Gastrocnemius medialis (tissue), 4 donors: ENCODE data around the gene UBIAD1. TPM values are rescaled to one million over a fixed set of nuclear protein-coding genes. Genes with fewer than 3 reads are reported as not detected.

Experiments
- ATAC-seq, 2 donors: fragments of 150-250 bp; one replicate each; pipeline ENCODE4 v1.9.1; 2016
- DNase-seq, 2 donors: peaks; one replicate each; pipeline ENCODE4 v3.0.0-alpha.2; 2019
- H3K27ac ChIP-seq, 4 donors: fragments of 200-600 bp; sonication (generic); 1 replicate in 1 of 4; 2 replicates in 3 of 4; pipeline ENCODE4 v1.5.1; 2016 to 2018; ENCODE audit warnings: mild to moderate bottlenecking in 2 of 4, moderate library complexity in 1 of 4
- H3K27me3 ChIP-seq, 3 donors: fragments of 200-600 bp; sonication (generic) in 2 of 3; 1 replicate in 1 of 3; 2 replicates in 2 of 3; pipeline versions ENCODE4 v1.5.1 to v1.6.0; 2016 to 2019; ENCODE audit warnings: mild to moderate bottlenecking in 1 of 3, moderate library complexity in 1 of 3
- H3K36me3 ChIP-seq, 2 donors: fragments of 200-600 bp; sonication (generic) in 1 of 2; one replicate each; pipeline ENCODE4 v1.5.1; 2017 to 2018
- H3K4me1 ChIP-seq, 2 donors: fragments of 200-600 bp; sonication (generic) in 1 of 2; one replicate each; pipeline ENCODE4 v1.5.1; 2016 to 2017; ENCODE audit warnings: mild to moderate bottlenecking in 2 of 2
- H3K4me3 ChIP-seq, 4 donors: fragments of 200-600 bp; sonication (generic) in 3 of 4; 1 replicate in 1 of 4; 2 replicates in 3 of 4; pipeline ENCODE4 v1.5.1; 2016 to 2019; ENCODE audit warnings: mild to moderate bottlenecking in 2 of 4
- H3K9me3 ChIP-seq, 3 donors: fragments of 200-600 bp; sonication (generic) in 2 of 3; 1 replicate in 1 of 3; 2 replicates in 2 of 3; pipeline ENCODE4 v1.5.1; 2016 to 2019
- POLR2A ChIP-seq, 2 donors: fragments of 450-650 bp; IDR thresholded peaks; one replicate each; pipeline ENCODE4 v1.6.1; 2017; ENCODE audit warnings: antibody characterized with exemption in 2 of 2, mild to moderate bottlenecking in 2 of 2, moderate library complexity in 2 of 2
- in situ Hi-C, 4 donors: fragments of 200-750 bp; cut with MboI; loops; one replicate each; pipeline versions ENCODE4 v1.15.0 to v1.8.0; 2017; ENCODE audit warnings: low sequenced_read_pairs in 4 of 4
- intact Hi-C: fragments of 100-400 bp; cut with DNase I; formaldehyde crosslinking; loops from one replicate; pipeline ENCODE4 v1.15.1; 2023; ENCODE audit warnings: low total_unique reads
- total RNA-seq, 4 donors: library from RNA; depleted of rRNA; stranded (reverse); fragments of >200 nt; gene quantifications; one replicate each; pipeline versions ENCODE4 v1.1.0 to v1.2.3, GENCODE V29; 2016
- TF ChIP-seq, protein P1 (sequence below), 5 experiments: fragments of 450-650 bp in 3 of 5; fragments of 200-600 bp in 2 of 5; sonication (generic) in 2 of 5; IDR thresholded peaks in 4 of 5; conservative IDR thresholded peaks in 1 of 5; 1 replicate in 4 of 5; 2 replicates in 1 of 5; pipeline ENCODE4 v1.5.1; 2016 to 2019; ENCODE audit warnings: antibody characterized with exemption in 5 of 5, mild to moderate bottlenecking in 3 of 5, moderate library complexity in 3 of 5

Gene UBIAD1
- total RNA-seq, 4 donors from 2014 or later, result 15.1 to 24.5 (median 20.2) TPM

DNA sequence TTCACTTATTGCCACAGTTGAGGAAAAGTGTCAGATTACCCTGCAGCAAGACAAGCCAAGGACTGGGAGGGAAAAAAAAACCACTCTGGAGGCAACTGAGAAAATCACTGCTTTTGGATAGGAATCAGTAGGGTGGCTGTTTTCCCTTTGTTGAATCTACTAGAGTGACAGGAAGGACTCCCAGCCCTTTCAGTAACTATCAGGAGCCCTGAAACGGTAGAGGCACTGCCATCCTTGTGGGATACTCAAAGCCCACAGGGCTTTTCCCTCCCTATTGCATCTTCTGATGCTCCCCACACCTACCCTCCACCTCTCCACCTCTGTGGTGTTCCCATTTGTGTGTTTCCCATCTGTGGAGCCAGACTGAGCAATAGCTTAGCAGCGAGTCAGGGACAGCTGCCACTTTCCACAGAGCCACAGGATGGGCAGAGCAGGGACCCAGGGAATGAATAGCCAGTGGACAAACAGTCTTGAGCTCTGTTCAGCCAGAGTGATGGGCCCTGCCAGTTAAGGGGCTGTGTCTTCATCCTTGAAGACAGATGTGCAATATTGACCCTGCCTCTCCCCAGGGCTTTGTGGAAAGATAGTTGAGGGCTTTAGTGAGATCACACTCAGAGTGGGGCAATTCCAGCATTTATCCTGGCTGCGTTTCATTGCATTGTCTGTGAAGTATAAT, 13.9 kb downstream of the UBIAD1 start:
- intact Hi-C loops, result no loop called here
- in situ Hi-C loops, result no loop called here
- no peak overlapping the region for H3K27ac ChIP-seq
- no peak for ATAC-seq
- peaks cover 27 to 39% of the 10 kb centered on the region in 2 donors for H3K4me1 ChIP-seq
- no peaks in the 10 kb centered on the region for H3K36me3 ChIP-seq
- H3K4me3 ChIP-seq, result no peak overlapping the region
- no peaks in the 10 kb centered on the region for H3K9me3 ChIP-seq
- H3K27me3 ChIP-seq, result no peaks in the 10 kb centered on the region
- TF ChIP-seq, protein P1, sequence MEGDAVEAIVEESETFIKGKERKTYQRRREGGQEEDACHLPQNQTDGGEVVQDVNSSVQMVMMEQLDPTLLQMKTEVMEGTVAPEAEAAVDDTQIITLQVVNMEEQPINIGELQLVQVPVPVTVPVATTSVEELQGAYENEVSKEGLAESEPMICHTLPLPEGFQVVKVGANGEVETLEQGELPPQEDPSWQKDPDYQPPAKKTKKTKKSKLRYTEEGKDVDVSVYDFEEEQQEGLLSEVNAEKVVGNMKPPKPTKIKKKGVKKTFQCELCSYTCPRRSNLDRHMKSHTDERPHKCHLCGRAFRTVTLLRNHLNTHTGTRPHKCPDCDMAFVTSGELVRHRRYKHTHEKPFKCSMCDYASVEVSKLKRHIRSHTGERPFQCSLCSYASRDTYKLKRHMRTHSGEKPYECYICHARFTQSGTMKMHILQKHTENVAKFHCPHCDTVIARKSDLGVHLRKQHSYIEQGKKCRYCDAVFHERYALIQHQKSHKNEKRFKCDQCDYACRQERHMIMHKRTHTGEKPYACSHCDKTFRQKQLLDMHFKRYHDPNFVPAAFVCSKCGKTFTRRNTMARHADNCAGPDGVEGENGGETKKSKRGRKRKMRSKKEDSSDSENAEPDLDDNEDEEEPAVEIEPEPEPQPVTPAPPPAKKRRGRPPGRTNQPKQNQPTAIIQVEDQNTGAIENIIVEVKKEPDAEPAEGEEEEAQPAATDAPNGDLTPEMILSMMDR (IDR thresholded peaks at IDR 0.05 in 4 of 5, conservative IDR thresholded peaks at IDR 0.05 in 1 of 5), result no peak
- TF ChIP-seq POLR2A (IDR thresholded peaks at IDR 0.05), result no peak
- DNase-seq, result no peak

DNA sequence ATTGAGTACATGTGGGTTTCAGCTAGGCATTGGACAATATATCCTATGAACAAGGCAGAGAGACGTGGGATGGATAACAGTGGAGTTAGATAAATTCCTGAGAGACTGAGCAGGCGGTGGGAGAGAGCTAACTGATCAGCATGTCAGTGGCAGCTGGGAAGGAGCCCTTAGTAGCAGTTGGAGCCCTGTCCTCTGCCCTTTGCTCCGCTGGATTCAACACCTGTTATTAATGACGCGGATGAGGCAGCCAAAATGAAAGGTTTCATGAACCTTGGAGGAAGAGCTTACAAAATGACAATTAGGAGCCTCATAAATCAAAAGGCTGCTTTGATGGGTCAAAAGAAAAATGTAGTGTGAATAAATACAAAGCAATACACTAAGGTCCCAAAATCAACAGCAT, 16.1 kb downstream of the UBIAD1 start:
- Histone ChIP-seq H3K4me3 (no peak overlapping the region), H3K27me3 (no peaks in the 10 kb centered on the region), H3K9me3 (no peaks in the 10 kb centered on the region), H3K27ac (no peak overlapping the region), H3K4me1 (peaks cover 33 to 45% of the 10 kb centered on the region in 2 donors), H3K36me3 (no peaks in the 10 kb centered on the region)
- in situ Hi-C loops, result no loop called here
- no peak for TF ChIP-seq POLR2A (IDR thresholded peaks at IDR 0.05)
- TF ChIP-seq, protein P1 (IDR thresholded peaks at IDR 0.05 in 4 of 5, conservative IDR thresholded peaks at IDR 0.05 in 1 of 5), result no peak
- intact Hi-C loops, result no loop called here
- DNase-seq (no peak), ATAC-seq (no peak)

DNA sequence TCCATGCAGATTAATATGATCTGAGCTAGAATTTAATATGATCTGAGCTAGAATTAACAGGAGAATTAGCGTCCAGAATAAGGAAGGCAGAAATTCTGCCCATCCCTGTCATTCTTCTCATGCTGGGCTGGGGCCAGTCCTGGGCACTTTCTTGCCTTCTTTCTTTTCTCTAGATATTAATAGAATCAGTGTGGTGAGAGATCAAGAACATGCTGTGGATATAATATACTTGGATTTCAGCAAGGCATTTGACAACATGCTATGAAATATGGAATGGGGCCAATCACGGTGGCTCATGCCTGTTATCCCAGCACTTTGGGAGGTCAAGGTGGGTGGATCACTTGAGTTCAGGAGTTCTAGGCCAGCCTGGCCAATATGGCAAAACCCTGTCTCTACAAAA, 18.1 kb downstream of the UBIAD1 start:
- Histone ChIP-seq H3K36me3 (peaks cover 0 to 15% of the 10 kb centered on the region in 2 donors), H3K9me3 (no peaks in the 10 kb centered on the region), H3K27ac (peak overlapping the region; percentile 15 to 52 (median 46)), H3K27me3 (no peaks in the 10 kb centered on the region), H3K4me3 (no peak overlapping the region), H3K4me1 (peaks cover 33 to 42% of the 10 kb centered on the region in 2 donors)
- in situ Hi-C loops, result no loop called here
- TF ChIP-seq, protein P1 (IDR thresholded peaks at IDR 0.05 in 4 of 5, conservative IDR thresholded peaks at IDR 0.05 in 1 of 5), result no peak
- no peak for TF ChIP-seq POLR2A (IDR thresholded peaks at IDR 0.05)
- DNase-seq (peak; percentile 10 to 21), ATAC-seq (peak; percentile 80 to 84)
- intact Hi-C loops, result loop anchor here (5.0 kb wide), 1 partner anchor 46 kb away; no protein-coding TSS in a partner anchor

DNA sequence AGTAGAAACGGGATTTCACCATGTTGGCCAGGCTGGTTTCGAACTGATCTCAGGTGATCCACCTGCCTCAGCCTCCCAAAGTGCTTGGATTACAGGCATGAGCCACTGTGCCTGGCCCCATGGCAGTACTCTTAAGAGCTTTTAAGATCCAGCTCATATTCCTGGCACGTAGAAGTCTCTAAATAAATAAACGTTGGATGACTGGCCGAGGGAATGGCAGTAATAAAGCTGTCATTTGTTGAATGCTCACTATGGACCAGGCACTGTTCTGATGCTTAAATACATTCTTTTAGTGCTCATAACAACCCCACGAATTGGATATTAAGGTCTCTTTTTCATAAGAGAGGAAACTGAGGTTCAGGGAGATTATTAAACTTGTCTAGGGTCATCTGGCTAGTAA, 20.9 kb downstream of the UBIAD1 start:
- in situ Hi-C loops, result no loop called here
- H3K9me3 ChIP-seq, result no peaks in the 10 kb centered on the region
- intact Hi-C loops, result loop anchor here (5.0 kb wide), 1 partner anchor 43 kb away; no protein-coding TSS in a partner anchor
- H3K4me3 ChIP-seq, result no peak overlapping the region
- peaks cover 0 to 16% of the 10 kb centered on the region in 2 donors for H3K36me3 ChIP-seq
- no peaks in the 10 kb centered on the region for H3K27me3 ChIP-seq
- H3K4me1 ChIP-seq, result peaks cover 23 to 30% of the 10 kb centered on the region in 2 donors
- ATAC-seq, result no peak
- TF ChIP-seq, protein P1 (IDR thresholded peaks at IDR 0.05 in 4 of 5, conservative IDR thresholded peaks at IDR 0.05 in 1 of 5), result no peak
- no peak overlapping the region for H3K27ac ChIP-seq
- DNase-seq, result no peak
